OCI-LY1 (cell line): Measurements from ENCODE around the gene ESPL1.
A peak's percentile ranks its signal among the peaks of the same experiment; 100 is the strongest.
"Not testable (repeated sequence)": the region's sequence is repeated elsewhere in the genome, so short reads cannot be mapped to it uniquely, and the experiment has no call there.

Experiments used
- H2AFZ ChIP-seq: fragments of 200-600 bp; sonication (generic), shearing (Covaris generic); 2 replicates; pipeline ENCODE4 v1.6.0; 2014; ENCODE audit warnings: antibody characterized with exemption, mild to moderate bottlenecking, low read length
- H3F3A ChIP-seq: fragments of 200-600 bp; sonication (generic), shearing (Covaris generic); 2 replicates; pipeline ENCODE4 v1.6.0; 2014; ENCODE audit warnings: mild to moderate bottlenecking, antibody characterized with exemption, low read length, moderate library complexity; ENCODE audit not compliant: insufficient read depth
- H3K27ac ChIP-seq: fragments of 200-600 bp; sonication (generic); 2 replicates; pipeline ENCODE4 v1.5.1; 2014; ENCODE audit warnings: low read length, mixed run types, mild to moderate bottlenecking, low read depth; ENCODE audit not compliant: poor library complexity, severe bottlenecking
- H3K27me3 ChIP-seq: fragments of 200-600 bp; sonication (generic); 2 replicates; pipeline ENCODE4 v1.6.0; 2014; ENCODE audit warnings: antibody characterized with exemption, mild to moderate bottlenecking, low read length, moderate library complexity; ENCODE audit not compliant: insufficient read depth
- H3K36me3 ChIP-seq: fragments of 200-600 bp; sonication (generic); 2 replicates; pipeline ENCODE4 v1.6.1; 2014; ENCODE audit warnings: mild to moderate bottlenecking, antibody characterized with exemption, low read length, moderate library complexity, mixed read lengths; ENCODE audit not compliant: insufficient read depth
- H3K4me1 ChIP-seq: fragments of 200-600 bp; sonication (generic); 2 replicates; pipeline ENCODE4 v1.5.1; 2014; ENCODE audit warnings: mild to moderate bottlenecking, low read length, moderate library complexity; ENCODE audit not compliant: insufficient read depth, severe bottlenecking
- H3K4me2 ChIP-seq: fragments of 200-600 bp; sonication (generic), shearing (Covaris generic); 2 replicates; pipeline ENCODE4 v1.6.1; 2014; ENCODE audit warnings: low read length
- H3K4me3 ChIP-seq: fragments of 200-600 bp; sonication (generic); 2 replicates; pipeline ENCODE4 v1.5.1; 2014; ENCODE audit warnings: low read length, low read depth, mild to moderate bottlenecking, mixed read lengths; ENCODE audit not compliant: poor library complexity, severe bottlenecking
- H3K79me2 ChIP-seq: fragments of 200-600 bp; shearing (Covaris generic); 2 replicates; pipeline ENCODE4 v1.6.1; 2016; ENCODE audit warnings: mixed run types, low read length, mixed read lengths; ENCODE audit not compliant: insufficient read depth
- H3K9ac ChIP-seq: fragments of 200-600 bp; sonication (generic), shearing (Covaris generic); 2 replicates; pipeline ENCODE4 v1.6.1; 2014; ENCODE audit warnings: mild to moderate bottlenecking, low read length, mixed read lengths
- H3K9me2 ChIP-seq: fragments of 200-600 bp; sonication (generic), shearing (Covaris generic); 2 replicates; pipeline ENCODE4 v1.6.1; 2014; ENCODE audit warnings: low read depth, mild to moderate bottlenecking, low read length, mixed read lengths
- H3K9me3 ChIP-seq: fragments of 200-600 bp; shearing (Covaris generic); 2 replicates; pipeline ENCODE4 v1.6.1; 2014; ENCODE audit warnings: low read length, mixed read lengths
- H4K20me1 ChIP-seq: fragments of 200-600 bp; sonication (generic), shearing (Covaris generic); 2 replicates; pipeline ENCODE4 v1.6.0; 2016; ENCODE audit warnings: mild to moderate bottlenecking, low read length; ENCODE audit not compliant: insufficient read depth
- CTCF ChIP-seq: fragments of 200-600 bp; sonication (generic), shearing (Covaris generic); IDR thresholded peaks from 2 replicates; pipeline ENCODE4 v1.5.1; 2017; ENCODE audit warnings: mild to moderate bottlenecking, antibody characterized with exemption, low read length, moderate library complexity, mixed read lengths
- EZH2 ChIP-seq: fragments of 200-600 bp; sonication (generic), shearing (Covaris generic); IDR thresholded peaks from 2 replicates; pipeline ENCODE4 v1.8.0; 2017; ENCODE audit warnings: borderline replicate concordance, mixed run types, mild to moderate bottlenecking, antibody characterized with exemption, low read length, moderate library complexity, mixed read lengths

Gene ESPL1

DNA sequence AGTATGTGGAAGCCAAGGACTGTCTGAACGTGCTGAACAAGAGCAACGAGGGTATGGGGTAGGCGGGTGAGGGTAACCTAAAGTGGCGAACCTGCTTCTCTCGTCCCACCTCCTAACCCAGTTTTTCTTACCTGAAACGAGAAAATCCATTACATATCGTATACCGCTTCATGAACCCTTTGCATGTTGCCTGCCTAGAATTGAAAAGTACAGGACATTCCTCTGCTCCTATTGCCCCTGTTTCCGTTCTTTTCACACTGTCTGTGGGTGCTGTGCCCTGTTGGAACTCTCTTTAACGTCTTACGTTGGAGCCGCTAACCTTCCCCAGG lies 27.8 kb downstream of the ESPL1 start:
- Histone ChIP-seq H3K27me3 (no peaks in the 10 kb centered on the region), H4K20me1 (no peaks in the 10 kb centered on the region), H3F3A (no peaks in the 10 kb centered on the region), H3K4me1 (peaks cover 42% of the 10 kb centered on the region), H3K9me3 (no peaks in the 10 kb centered on the region), H3K79me2 (peaks cover 16% of the 10 kb centered on the region), H2AFZ (no peak overlapping the region), H3K9ac (peak overlapping the region; percentile 97), H3K9me2 (no peaks in the 10 kb centered on the region), H3K4me3 (peak overlapping the region; percentile 97), H3K27ac (peak overlapping the region; percentile 21), H3K36me3 (peaks cover 44% of the 10 kb centered on the region), H3K4me2 (peak overlapping the region; percentile 99)
- TF ChIP-seq CTCF = no peak
- TF ChIP-seq EZH2 = no peak

DNA sequence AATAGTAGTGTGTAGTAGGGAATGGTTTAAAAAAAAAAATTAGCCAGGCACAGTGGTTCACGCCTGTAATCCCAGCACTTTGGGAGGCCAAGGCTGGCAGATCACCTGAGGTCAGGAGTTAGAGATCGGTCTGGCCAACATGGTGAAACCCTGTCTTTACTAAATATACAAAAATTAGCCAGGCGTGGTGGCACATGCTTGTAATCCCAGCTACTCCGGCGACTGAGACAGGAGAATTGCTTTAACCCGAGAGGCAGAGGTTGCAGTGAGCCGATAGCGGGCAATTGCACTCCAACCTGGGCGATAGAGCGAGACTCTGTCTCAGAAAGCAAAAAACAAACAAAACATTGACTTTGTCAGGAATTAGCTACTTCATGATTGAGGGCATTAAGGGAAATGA lies 29.0 kb downstream of the ESPL1 start:
- not testable (repeated sequence) for H3F3A ChIP-seq, H3K9ac ChIP-seq, H2AFZ ChIP-seq, H3K9me3 ChIP-seq, H3K9me2 ChIP-seq, H3K4me3 ChIP-seq, H4K20me1 ChIP-seq, H3K27me3 ChIP-seq, H3K4me2 ChIP-seq, H3K27ac ChIP-seq
- H3K36me3 ChIP-seq = peaks cover 46% of the 10 kb centered on the region
- H3K79me2 ChIP-seq = peaks cover 16% of the 10 kb centered on the region
- peaks cover 42% of the 10 kb centered on the region for H3K4me1 ChIP-seq

- Histone ChIP-seq H3K36me3 (peaks cover 46% of the 10 kb centered on the region), H3K79me2 (peaks cover 16% of the 10 kb centered on the region), H3K27me3 (no peaks in the 10 kb centered on the region), H3K9ac (no peak overlapping the region), H3K9me3 (no peaks in the 10 kb centered on the region), H3K4me3 (no peak overlapping the region), H3K4me1 (peaks cover 42% of the 10 kb centered on the region), H4K20me1 (no peaks in the 10 kb centered on the region), H3K4me2 (no peak overlapping the region), H3F3A (no peaks in the 10 kb centered on the region), H3K9me2 (no peaks in the 10 kb centered on the region), H2AFZ (no peak overlapping the region), H3K27ac (no peak overlapping the region)
- TF ChIP-seq CTCF (no peak), EZH2 (no peak)
Measured at GRCh38 chr12:53298164-53298563, 30.1 kb downstream of the ESPL1 start.

DNA sequence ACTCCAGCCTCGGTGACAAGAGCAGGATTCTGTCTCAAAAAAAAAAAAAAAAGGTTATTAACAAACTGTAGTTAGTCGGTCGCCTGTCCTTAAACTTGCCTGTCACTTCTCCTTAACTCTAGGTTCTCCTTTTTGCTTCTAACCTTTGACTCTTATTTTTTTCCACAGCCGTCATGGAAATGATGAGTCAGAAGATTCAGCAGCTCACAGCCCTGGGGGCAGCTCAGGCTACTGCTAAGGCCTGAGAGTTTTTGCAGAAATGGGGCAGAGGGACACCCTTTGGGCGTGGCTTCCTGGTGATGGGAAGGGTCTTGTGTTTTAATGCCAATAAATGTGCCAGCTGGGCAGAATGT lies 31.0 kb downstream of the ESPL1 start:
- TF ChIP-seq CTCF (no peak), EZH2 (no peak)
- Histone ChIP-seq H3K9me2 (no peaks in the 10 kb centered on the region), H3K9me3 (no peaks in the 10 kb centered on the region), H3K4me1 (peaks cover 42% of the 10 kb centered on the region), H3K27me3 (no peaks in the 10 kb centered on the region), H3K79me2 (peaks cover 16% of the 10 kb centered on the region), H3K4me3 (peak overlapping the region; percentile 94), H2AFZ (no peak overlapping the region), H4K20me1 (no peaks in the 10 kb centered on the region), H3K36me3 (peaks cover 44% of the 10 kb centered on the region), H3F3A (no peaks in the 10 kb centered on the region), H3K27ac (peak overlapping the region; percentile 43), H3K9ac (no peak overlapping the region; the same call in 1 of the 2 replicates), H3K4me2 (peak overlapping the region; percentile 98)
